T-helper 1 cell (primary cell): ENCODE results near the gene XRCC2.
"Not testable (repeated sequence)": the region's sequence is repeated elsewhere in the genome, so short reads cannot be mapped to it uniquely, and the experiment has no call there.

Experiments used
- DNase-seq, 5 donors: peaks; one replicate each; pipeline ENCODE4 v3.0.0-alpha.2; 2012 to 2020

The XRCC2 gene

DNA sequence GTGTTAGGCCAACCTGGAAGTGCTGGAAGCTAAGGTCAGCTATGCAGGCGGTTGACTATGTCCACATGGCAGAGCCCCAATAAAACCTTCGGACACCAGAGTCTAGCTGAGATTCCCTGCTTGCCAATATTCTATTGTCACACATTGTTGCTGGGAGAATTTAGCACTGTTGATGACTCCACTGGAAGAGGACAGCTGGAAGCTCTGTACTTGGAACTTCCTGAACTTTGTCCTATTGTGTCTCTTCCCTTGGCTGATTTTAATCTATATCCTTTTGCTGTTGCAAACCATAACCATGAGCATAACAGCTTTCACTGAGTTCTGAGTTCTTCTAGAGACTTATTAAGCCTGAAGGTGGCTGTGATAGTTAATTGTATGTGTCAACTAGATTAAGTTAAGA is 12.0 kb downstream of the XRCC2 start:
- no peak for DNase-seq

DNA sequence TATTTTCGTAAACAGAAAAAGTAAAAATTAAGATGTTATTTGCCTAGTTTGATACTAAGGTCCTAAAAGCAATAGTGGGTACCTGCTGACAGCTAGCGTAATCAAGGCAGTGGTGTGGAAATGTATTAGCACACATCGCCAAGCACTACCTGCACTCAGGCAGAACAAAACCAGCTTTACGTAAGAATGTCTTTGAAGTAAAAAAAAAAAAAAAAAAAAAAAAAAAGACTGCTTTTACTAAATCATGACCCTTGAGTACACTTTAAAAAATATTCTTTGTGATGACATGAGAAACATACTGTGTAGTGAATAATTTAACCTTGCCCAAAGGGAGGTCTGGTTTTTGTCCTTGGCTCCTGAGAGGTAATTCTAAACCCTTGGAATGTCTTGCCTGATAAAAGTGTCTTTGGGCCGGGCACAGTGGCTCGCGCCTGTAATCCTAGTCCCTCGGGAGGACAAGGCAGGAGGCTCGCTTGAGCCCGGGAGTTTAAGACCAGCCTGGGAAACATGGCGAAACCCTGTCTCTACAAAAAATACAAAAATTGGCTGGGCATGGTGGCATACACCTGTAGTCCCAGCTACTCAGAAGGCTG is 12.7 kb downstream of the XRCC2 start:
- DNase-seq, result no peak

DNA sequence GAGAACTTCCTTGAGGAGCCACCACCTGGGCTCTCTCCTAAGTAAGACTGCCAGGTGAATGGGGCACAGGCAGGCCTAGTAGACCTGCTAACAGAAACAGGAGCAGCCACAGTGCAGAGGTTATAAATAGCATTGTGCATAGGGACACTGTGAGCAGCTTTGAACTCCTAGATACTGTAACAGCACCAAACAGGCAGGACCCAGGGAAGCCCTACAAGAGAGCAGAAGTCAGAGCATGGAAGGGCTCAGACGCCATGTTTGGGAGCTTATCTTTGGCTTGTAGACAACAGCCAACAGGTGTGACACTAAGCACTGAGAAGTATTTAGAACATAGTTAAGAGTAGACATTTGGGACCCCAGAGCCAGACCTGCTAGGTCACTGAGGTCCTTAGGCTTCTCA is 14.5 kb downstream of the XRCC2 start:
- no peak for DNase-seq

DNA sequence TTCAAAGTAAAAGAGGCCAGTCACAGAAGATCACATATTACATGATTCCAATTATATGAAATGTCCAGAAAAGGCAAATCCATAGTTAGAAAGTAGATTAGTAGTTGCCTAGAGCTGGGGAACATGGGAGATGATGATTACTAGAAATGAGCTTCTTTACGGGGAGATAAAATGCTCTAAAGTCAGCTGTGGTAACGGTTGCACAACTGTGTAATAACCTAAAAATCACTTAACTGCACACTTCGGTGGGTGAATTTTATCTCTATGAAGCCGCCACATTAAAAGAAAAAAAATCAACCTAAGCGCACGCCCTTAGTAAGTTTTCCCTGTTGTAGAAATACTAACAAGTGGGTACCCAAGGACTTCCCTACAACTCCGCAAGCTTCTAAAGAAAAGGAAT is 15.9 kb downstream of the XRCC2 start:
- DNase-seq, result no peak

DNA sequence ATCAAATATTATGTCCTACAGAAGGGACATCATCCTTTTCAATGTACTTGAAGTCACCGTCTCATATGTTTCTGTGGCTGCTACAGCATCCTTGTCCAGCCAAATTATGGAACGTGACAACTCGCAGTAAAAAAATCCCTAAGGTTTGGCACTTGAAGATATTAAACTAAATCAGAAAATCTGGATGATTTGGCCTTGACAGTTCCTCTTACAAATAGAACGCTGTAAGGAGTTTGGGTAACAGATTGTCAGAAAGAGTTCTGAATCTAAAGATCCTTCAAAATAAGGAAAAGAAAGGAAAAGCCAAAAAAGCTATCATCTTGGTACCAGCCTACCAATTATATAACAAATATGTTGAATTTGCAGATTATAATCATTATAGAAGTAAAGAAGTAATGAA is 21.0 kb downstream of the XRCC2 start:
- no peak for DNase-seq

GRCh38 chr7:152649220-152649619 is 26.7 kb downstream of the XRCC2 start:
- DNase-seq, result no peak

- DNase-seq, result no peak
These were observed 28.9 kb downstream of the XRCC2 start for GRCh38 chr7:152647009-152647408.

DNA sequence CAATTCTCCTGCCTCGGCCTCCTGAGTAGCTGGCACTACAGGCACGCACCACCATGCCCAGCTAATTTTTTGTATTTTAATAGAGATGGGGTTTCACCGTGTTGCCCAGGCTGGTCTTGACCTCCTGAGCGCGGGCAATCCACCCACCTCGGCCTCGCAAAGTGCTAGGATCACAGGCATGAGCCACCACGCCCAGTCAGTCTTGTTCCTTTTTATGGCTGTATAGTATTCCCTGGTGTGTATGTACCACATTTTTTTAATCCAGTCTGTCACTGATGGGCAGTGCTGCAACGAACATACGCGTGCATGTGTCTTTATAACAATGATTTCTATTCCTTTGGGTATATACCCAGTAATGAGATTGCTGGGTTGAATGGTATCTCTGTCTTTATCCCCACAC is 29.4 kb downstream of the XRCC2 start:
- DNase-seq, result not testable (repeated sequence)

GRCh38 chr7:152643979-152644559 is 31.9 kb downstream of the XRCC2 start:
- no peak for DNase-seq

DNA sequence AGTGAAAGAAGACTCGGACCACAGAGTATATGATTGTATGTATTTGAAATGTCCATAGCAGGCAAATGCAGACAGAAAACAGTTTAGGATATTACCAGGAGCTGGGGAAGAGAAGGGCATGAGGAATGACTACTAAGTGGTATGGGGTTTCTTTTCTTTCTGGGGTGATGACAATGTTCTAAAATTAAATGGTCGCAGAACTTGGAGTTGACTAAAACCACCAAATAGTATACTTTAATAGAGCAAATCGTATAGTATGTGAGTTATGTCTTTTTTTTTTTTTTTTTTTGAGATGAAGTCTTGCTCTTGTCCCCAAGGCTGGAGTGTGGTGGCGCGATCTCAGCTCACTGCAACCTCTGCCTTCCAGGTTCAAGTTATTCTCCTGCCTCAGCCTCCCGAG is 34.6 kb downstream of the XRCC2 start:
- DNase-seq, result no peak

GRCh38 chr7:152640829-152641228 is 35.1 kb downstream of the XRCC2 start:
- DNase-seq, result no peak

DNA sequence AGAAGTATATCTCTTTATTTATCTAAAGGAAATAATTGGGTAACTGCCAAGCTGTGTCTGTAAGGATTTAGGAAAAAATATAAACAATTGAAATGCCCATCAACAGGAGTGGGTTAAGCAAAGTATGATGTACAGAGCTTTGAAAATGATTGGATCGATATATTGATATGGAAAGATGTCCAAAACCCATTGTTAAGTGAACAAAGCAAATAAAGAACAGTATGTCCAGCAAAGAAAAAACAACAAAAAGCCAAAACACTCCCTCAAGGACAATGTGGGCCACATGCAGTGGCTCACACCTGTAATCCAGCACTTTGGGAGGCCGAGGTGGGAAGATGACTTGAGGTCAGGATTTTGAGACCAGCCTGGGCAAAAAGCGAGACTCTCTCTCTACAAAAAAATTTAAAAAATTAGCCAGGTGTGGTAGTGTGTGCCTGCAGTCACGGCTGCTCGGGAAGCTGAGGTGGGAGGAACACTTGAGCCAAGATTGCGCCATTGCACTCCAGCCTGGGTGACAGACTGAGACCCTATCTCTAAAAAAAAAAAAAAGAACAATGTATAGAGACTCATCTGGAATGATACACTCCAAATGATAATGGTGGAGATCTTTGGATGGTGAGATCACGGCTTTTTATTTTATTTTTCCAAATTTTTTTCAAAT is 37.9 kb downstream of the XRCC2 start:
- DNase-seq, result no peak

DNA sequence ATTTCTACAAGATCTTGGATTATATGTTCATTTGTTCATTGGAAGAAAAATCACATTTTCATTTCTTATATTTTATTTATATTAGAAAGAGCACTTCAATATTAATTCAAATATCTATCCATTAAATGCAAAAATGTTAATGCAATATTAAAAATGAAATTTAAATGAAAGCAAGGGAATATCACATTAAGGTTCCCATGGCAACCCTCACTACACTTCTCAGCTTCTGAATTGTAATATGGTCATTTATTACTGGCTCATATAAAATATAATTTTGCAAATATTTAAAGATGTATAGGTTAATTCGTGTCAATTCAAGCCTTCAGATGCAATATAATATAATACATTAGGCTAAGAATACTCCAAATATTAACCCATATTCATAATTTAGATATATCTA is 38.8 kb downstream of the XRCC2 start:
- DNase-seq, result no peak

DNA sequence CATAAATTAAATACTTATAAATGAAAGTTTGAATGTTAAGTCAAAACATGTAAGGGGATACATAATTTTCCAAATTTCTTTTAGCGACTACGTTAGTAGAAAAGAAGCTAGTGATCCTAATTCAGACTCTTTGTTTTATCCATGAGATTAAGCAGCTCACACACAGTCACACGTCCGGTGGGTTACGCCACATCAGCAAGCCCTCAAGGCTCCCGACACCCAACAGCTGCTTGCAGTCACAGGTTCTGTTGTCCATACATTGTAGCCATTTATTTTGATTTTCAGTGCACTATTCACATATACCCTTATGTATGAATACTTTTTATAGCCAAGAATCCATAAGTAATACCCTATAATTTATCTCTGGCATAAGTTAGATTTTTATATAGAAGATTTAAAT is 39.5 kb downstream of the XRCC2 start:
- no peak for DNase-seq

GRCh38 chr7:152633504-152633903 is 42.4 kb downstream of the XRCC2 start:
- no peak for DNase-seq

GRCh38 chr7:152633072-152633471 is 42.9 kb downstream of the XRCC2 start:
- DNase-seq, result no peak

DNA sequence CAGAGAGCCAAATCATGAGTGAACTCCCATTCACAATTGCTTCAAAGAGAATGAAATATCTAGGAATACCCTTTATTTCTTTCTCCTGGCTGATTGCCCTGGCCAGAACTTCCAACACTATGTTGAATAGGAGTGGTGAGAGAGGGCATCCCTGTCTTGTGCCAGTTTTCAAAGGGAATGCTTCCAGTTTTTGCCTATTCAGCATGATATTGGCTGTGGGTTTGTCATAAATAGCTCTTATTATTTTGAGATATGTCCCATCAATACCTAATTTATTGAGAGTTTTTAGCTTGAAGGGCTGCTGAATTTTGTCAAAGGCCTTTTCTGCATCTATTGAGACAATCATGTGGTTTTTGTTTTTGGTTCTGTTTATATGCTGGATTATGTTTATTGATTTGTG is 47.2 kb downstream of the XRCC2 start:
- DNase-seq, result not testable (repeated sequence)

DNA sequence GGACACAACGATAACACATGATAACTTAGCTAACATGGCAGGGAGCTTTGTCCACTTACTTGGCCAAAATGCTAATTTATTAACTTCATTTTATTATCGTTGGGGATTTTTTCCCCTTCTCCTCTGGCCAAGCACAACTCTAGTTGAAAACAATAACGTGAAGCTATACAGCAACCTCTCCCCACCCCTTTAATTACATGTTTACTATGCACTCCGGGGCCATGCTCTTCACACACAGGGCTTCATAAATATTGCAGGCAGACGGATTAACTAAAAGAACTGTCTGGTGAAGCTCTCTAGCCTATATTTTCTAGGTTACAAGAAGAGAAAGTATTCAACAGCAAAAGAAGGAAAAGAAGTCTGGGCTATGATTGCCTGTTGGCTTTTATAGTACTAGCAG is 51.7 kb downstream of the XRCC2 start:
- no peak for DNase-seq

GRCh38 chr7:152621426-152621825 is 54.5 kb downstream of the XRCC2 start:
- no peak for DNase-seq

- DNase-seq, result no peak
These were observed 56.8 kb downstream of the XRCC2 start for GRCh38 chr7:152619027-152619739.

- DNase-seq, result no peak
These were observed 57.5 kb downstream of the XRCC2 start for GRCh38 chr7:152618427-152618826.

- no peak for DNase-seq
These were observed 58.9 kb downstream of the XRCC2 start for GRCh38 chr7:152617056-152617455.

DNA sequence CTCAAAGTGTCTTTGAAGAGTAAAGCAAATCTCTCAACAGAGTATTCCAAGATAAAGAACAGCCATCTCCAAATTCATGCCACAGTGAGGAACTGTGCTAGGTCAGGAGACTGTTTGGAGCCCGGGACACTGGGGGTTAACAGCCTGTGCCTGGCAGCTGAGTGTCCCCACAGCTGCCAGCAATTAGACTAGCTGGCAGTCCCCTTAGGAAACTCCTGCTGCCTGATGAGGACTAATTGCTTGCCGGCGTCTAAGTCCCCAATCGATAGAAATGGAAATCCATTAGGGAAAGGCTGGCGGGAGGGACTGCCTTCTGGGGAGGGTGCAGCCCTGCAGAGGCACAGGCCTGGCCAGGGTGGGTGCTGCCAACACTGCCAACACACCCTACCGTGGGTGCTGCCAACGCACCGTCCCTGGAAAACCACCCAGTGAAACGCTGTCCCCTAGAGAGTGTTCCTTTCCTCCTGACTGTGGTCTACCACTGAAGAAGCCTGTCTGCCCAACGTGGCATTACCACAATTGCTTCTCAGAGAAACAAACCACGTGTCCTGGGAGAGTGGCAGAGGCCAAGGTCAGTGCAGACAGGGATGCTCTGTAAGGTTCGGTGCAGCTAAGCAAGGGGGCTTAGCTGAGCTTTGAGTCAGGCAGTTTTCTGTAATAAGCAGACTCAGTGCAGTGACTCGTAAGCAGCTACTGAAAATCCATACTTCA is 60.8 kb downstream of the XRCC2 start:
- no peak for DNase-seq
